Naive thymus-derived CD8-positive, alpha-beta T cell (primary cell): ENCODE measurements around the gene ADAP1. TPM values are rescaled to one million over a fixed set of nuclear protein-coding genes. Genes with fewer than 3 reads are reported as not detected.

ENCODE experiments used
- ATAC-seq, 2 donors: fragments of 150-1000 bp; cut with Tn5 transposase in 1 of 2; sonication (Bioruptor Pico), chemical (Tn5 transposase) in 1 of 2; 1 replicate in 1 of 2; 2 replicates in 1 of 2; pipeline ENCODE4 v1.10.0; 2021; ENCODE audit warnings: mild to moderate bottlenecking in 2 of 2, moderate library complexity in 2 of 2
- POLR2A ChIA-PET: fragments of 350-600 bp; sonication (Branson Sonifier 250); formaldehyde crosslinking; loops from one replicate; lab custom pipeline; 2021; ENCODE audit warnings: antibody characterized with exemption; lab: Charles Lee
- DNase-seq, 10 donors: peaks; one replicate each; pipeline versions ENCODE4 v3.0.0 to v3.0.0-alpha.2; 2020 to 2022
- H3K27ac Mint-ChIP-seq, 10 donors: one replicate each; pipeline ENCODE4 v1.8.0; 2020 to 2022; ENCODE audit warnings: mild to moderate bottlenecking in 10 of 10, mixed read lengths in 10 of 10, moderate library complexity in 4 of 10, inconsistent platforms in 1 of 10
- H3K27me3 Mint-ChIP-seq, 5 donors: one replicate each; pipeline ENCODE4 v1.8.0; 2021 to 2022; ENCODE audit warnings: mixed read lengths in 5 of 5
- H3K36me3 Mint-ChIP-seq, 3 donors: one replicate each; pipeline ENCODE4 v1.8.0; 2020 to 2022; ENCODE audit warnings: mixed read lengths in 3 of 3, mild to moderate bottlenecking in 2 of 3, inconsistent platforms in 1 of 3
- H3K4me1 Mint-ChIP-seq, 4 donors: one replicate each; pipeline ENCODE4 v1.8.0; 2021 to 2022; ENCODE audit warnings: mixed read lengths in 4 of 4
- H3K4me3 Mint-ChIP-seq, 10 donors: one replicate each; pipeline ENCODE4 v1.8.0; 2020 to 2022; ENCODE audit warnings: mild to moderate bottlenecking in 10 of 10, mixed read lengths in 10 of 10, moderate library complexity in 6 of 10, inconsistent platforms in 1 of 10
- H3K9me3 Mint-ChIP-seq, 9 donors: one replicate each; pipeline ENCODE4 v1.8.0; 2020 to 2022; ENCODE audit warnings: mixed read lengths in 9 of 9, mild to moderate bottlenecking in 3 of 9, inconsistent platforms in 1 of 9, moderate library complexity in 1 of 9
- polyA plus RNA-seq, 3 donors: library from polyadenylated mRNA; unstranded; fragments of 300-500 nt; fragmentation: Illumina TruSeq; gene quantifications; one replicate each; pipeline ENCODE4 v1.2.3, GENCODE V29; 2021
- total RNA-seq, 8 experiments: library from RNA in 2 of 8; stranded (reverse) in 2 of 8; gene quantifications; one replicate each; pipeline ENCODE4 v1.2.3 and lab custom pipeline; 2021 to 2026

The ADAP1 gene
- total and polyA plus RNA-seq, 5 experiments from 2014 or later, result 7.6 to 18.4 (median 12.4) TPM

- Mint-ChIP-seq H3K9me3 (no peaks in the 10 kb centered on the region), H3K4me1 (peaks cover 6 to 45% (median 17%) of the 10 kb centered on the region in 4 donors), H3K27me3 (no peaks in the 10 kb centered on the region), H3K27ac (no peak overlapping the region), H3K4me3 (no peak overlapping the region), H3K36me3 (peaks cover 0 to 27% (median 4%) of the 10 kb centered on the region in 3 donors)
- ATAC-seq (no peak), DNase-seq (no peak)
- POLR2A ChIA-PET, result interaction anchor here (1.2 to 1.4 kb wide), 2 partner anchors 10 to 89 kb away, joined by 3 to 5 read pairs; partner anchors contain the start of gene COX19
Observed at GRCh38 chr7:885893-886625, 68.4 kb downstream of the ADAP1 start.

GRCh38 chr7:885261-885892 is 69.1 kb downstream of the ADAP1 start:
- Mint-ChIP-seq H3K4me3 (no peak overlapping the region), H3K9me3 (no peaks in the 10 kb centered on the region), H3K36me3 (peaks cover 0 to 20% (median under 1%) of the 10 kb centered on the region in 3 donors), H3K27me3 (no peaks in the 10 kb centered on the region), H3K27ac (no peak overlapping the region), H3K4me1 (peaks cover 6 to 49% (median 19%) of the 10 kb centered on the region in 4 donors)
- no peak for DNase-seq
- ATAC-seq, result no peak
- POLR2A ChIA-PET, result interaction anchor here (1.2 to 1.4 kb wide), 2 partner anchors 11 to 90 kb away, joined by 3 to 5 read pairs; partner anchors contain the start of gene COX19

DNA sequence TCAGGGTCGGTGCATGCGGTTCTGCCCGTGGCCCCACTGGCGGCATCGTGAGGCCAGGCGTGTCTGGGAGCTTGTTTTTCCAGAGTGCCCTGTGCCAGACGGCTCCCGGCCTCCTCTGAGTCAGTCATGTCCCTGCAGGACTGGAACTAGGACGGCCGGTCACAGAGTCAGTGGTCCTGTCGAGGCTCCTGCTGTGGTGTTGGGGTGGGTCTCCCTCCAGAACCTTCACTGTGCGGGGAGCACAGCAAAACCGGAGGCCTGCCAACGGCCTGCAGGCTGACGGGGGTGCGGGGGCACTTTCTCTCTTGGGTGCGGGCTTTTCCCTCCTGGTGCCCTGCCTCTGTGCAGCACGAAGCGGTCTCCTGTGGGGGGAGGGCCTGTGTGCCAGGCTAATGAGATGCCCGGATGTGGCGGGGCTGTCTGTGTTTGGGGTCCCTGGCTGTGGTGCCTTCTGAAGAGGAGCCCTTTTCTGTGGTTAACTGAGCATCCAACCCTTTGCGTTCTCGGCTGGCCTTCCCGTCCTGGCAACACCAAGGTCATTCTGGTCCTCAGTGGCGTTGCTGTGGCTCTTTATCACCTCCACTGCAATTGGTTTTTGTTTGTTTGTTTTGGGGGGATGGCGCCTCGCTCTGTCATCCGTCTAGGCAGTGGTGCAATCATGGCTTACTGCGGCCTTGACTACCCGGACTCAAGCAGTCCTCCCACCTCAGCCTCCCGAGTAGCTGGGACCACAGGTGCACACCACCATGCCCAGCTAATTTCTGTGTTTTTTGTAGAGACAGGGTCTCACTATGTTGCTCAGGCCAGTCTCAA is 70.1 kb downstream of the ADAP1 start:
- POLR2A ChIA-PET, result interaction anchor here (1.2 kb wide), 1 partner anchor 10 kb away, joined by 4 read pairs; no protein-coding TSS in a partner anchor

GRCh38 chr7:883055-884021 is 71.1 kb downstream of the ADAP1 start:
- POLR2A ChIA-PET, result no interaction called here
- no peak overlapping the region for H3K27ac Mint-ChIP-seq
- H3K4me3 Mint-ChIP-seq, result peak overlapping the region in 1 of 10 donors; percentile 42
- peaks cover 0 to 16% (median 0%) of the 10 kb centered on the region in 3 donors for H3K36me3 Mint-ChIP-seq
- H3K4me1 Mint-ChIP-seq, result peaks cover 14 to 64% (median 30%) of the 10 kb centered on the region in 4 donors
- no peaks in the 10 kb centered on the region for H3K9me3 Mint-ChIP-seq
- DNase-seq (no peak), ATAC-seq (no peak)
- no peaks in the 10 kb centered on the region for H3K27me3 Mint-ChIP-seq

More for the DNA sequence above, 70.1 kb downstream of the ADAP1 start:
- H3K36me3 Mint-ChIP-seq, result peaks cover 0 to 19% (median 0%) of the 10 kb centered on the region in 3 donors
- H3K4me3 Mint-ChIP-seq, result peak overlapping the region in 1 of 10 donors; percentile 36
- H3K9me3 Mint-ChIP-seq, result no peaks in the 10 kb centered on the region
- peaks cover 9 to 56% (median 22%) of the 10 kb centered on the region in 4 donors for H3K4me1 Mint-ChIP-seq
- DNase-seq (no peak), ATAC-seq (no peak)
- H3K27ac Mint-ChIP-seq, result peak overlapping the region in 2 of 10 donors; percentile 27 to 55
- no peaks in the 10 kb centered on the region for H3K27me3 Mint-ChIP-seq

GRCh38 chr7:882336-883035 is 72.0 kb downstream of the ADAP1 start:
- ATAC-seq (no peak), DNase-seq (no peak)
- Mint-ChIP-seq H3K27ac (peak overlapping the region in 1 of 10 donors; percentile 43), H3K36me3 (peaks cover 0 to 10% (median 0%) of the 10 kb centered on the region in 3 donors), H3K4me3 (peak overlapping the region in 1 of 10 donors; percentile 42), H3K4me1 (peaks cover 17 to 67% (median 34%) of the 10 kb centered on the region in 4 donors), H3K9me3 (no peaks in the 10 kb centered on the region), H3K27me3 (no peaks in the 10 kb centered on the region)
- POLR2A ChIA-PET, result no interaction called here

- no peak for DNase-seq
- POLR2A ChIA-PET, result no interaction called here
- peaks cover 0 to 8% (median 0%) of the 10 kb centered on the region in 3 donors for H3K36me3 Mint-ChIP-seq
Observed at GRCh38 chr7:881441-882234, 72.8 kb downstream of the ADAP1 start.

GRCh38 chr7:880450-880849 is 74.0 kb downstream of the ADAP1 start:
- no peaks in the 10 kb centered on the region for H3K27me3 Mint-ChIP-seq
- H3K36me3 Mint-ChIP-seq, result peaks cover 0 to 4% (median 0%) of the 10 kb centered on the region in 3 donors
- DNase-seq (no peak), ATAC-seq (no peak)
- no peaks in the 10 kb centered on the region for H3K9me3 Mint-ChIP-seq
- H3K27ac Mint-ChIP-seq, result peak overlapping the region in 1 of 10 donors; percentile 18
- POLR2A ChIA-PET, result no interaction called here
- peaks cover 17 to 61% (median 32%) of the 10 kb centered on the region in 4 donors for H3K4me1 Mint-ChIP-seq
- peak overlapping the region in 2 of 10 donors; percentile 15 to 35 for H3K4me3 Mint-ChIP-seq

More at GRCh38 chr7:881441-882234, 72.8 kb downstream of the ADAP1 start:
- Mint-ChIP-seq H3K27me3 (no peaks in the 10 kb centered on the region), H3K9me3 (no peaks in the 10 kb centered on the region), H3K4me3 (peak overlapping the region in 1 of 10 donors; percentile 11), H3K4me1 (peaks cover 17 to 67% (median 34%) of the 10 kb centered on the region in 4 donors), H3K27ac (peak overlapping the region in 1 of 10 donors; percentile 43)
- no peak for ATAC-seq

GRCh38 chr7:879706-880105 is 74.8 kb downstream of the ADAP1 start:
- POLR2A ChIA-PET, result interaction anchor here (0.7 kb wide), 1 partner anchor 12 kb away, joined by 3 read pairs; no protein-coding TSS in a partner anchor

DNA sequence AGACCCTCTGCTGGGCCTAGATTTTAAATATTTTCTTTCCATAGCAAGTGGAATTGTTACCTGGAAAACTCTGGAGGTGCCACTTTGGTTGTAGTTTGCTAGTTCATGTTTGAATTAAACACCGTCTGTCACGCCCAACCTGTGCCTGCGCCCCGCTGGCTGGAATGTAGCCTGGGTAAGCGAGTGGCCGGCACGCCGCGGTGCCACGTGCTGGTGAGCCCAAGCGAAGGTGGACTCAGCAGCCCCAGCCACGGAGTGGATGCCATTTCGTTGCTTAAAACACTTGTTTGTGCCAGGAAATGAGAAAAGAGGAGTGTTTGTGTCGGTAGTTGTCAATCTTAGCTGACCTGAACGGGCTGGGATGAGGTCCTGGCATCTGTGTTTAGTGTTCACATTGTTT is 75.4 kb downstream of the ADAP1 start:
- Mint-ChIP-seq H3K27ac (peak overlapping the region in 7 of 10 donors; percentile 35 to 79 (median 59)), H3K4me3 (peak overlapping the region; percentile 32 to 88 (median 66)), H3K4me1 (peaks cover 14 to 52% (median 32%) of the 10 kb centered on the region in 4 donors), H3K27me3 (no peaks in the 10 kb centered on the region), H3K9me3 (no peaks in the 10 kb centered on the region), H3K36me3 (peaks cover 0 to 4% (median 0%) of the 10 kb centered on the region in 3 donors)
- ATAC-seq, result no peak
- DNase-seq, result no peak
- POLR2A ChIA-PET, result interaction anchor here (0.7 kb wide), 1 partner anchor 12 kb away, joined by 3 read pairs; no protein-coding TSS in a partner anchor

More at GRCh38 chr7:879706-880105, 74.8 kb downstream of the ADAP1 start:
- no peak for ATAC-seq
- Mint-ChIP-seq H3K9me3 (no peaks in the 10 kb centered on the region), H3K4me3 (peak overlapping the region in 4 of 10 donors; percentile 15 to 88 (median 72)), H3K4me1 (peaks cover 16 to 57% (median 33%) of the 10 kb centered on the region in 4 donors), H3K36me3 (peaks cover 0 to 4% (median 0%) of the 10 kb centered on the region in 3 donors), H3K27ac (peak overlapping the region in 3 of 10 donors; percentile 4 to 68 (median 11)), H3K27me3 (no peaks in the 10 kb centered on the region)
- DNase-seq, result no peak
